Measurements from ENCODE around the gene CGNL1.

The CGNL1 gene

DNA sequence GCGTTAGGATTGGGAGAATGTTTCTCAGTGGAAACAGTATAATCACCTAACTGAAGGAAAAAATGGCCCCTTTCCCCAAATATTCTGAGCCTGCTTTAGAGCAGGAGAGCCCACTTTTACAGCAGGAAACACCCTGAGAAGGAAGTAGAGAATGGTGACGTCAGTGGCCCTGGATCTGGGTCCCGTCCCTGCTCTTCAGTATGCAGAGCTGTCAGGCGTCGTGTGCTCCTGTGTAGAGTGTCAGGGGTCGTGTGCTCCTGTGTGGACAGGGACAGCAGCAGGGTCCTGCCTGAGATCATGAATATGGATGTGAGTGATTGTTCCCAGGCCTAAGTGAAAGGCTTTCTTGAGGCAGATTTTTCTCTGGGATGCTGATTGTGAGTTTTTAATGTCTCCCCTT, 45.2 kb downstream of the CGNL1 start:
- DNase-seq (ENCODE audit: low spot score), result no peak
- in situ Hi-C loops (cut with MboI; ENCODE audit: low pct_unique_long_range_greater_than_20kb, low sequenced_read_pairs, unreplicated experiment), result no loop called here
- TF ChIP-seq, protein P1, sequence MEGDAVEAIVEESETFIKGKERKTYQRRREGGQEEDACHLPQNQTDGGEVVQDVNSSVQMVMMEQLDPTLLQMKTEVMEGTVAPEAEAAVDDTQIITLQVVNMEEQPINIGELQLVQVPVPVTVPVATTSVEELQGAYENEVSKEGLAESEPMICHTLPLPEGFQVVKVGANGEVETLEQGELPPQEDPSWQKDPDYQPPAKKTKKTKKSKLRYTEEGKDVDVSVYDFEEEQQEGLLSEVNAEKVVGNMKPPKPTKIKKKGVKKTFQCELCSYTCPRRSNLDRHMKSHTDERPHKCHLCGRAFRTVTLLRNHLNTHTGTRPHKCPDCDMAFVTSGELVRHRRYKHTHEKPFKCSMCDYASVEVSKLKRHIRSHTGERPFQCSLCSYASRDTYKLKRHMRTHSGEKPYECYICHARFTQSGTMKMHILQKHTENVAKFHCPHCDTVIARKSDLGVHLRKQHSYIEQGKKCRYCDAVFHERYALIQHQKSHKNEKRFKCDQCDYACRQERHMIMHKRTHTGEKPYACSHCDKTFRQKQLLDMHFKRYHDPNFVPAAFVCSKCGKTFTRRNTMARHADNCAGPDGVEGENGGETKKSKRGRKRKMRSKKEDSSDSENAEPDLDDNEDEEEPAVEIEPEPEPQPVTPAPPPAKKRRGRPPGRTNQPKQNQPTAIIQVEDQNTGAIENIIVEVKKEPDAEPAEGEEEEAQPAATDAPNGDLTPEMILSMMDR (IDR thresholded peaks at IDR 0.05; ENCODE audit: extremely low read depth, insufficient read depth, missing control alignments), result no peak

DNA sequence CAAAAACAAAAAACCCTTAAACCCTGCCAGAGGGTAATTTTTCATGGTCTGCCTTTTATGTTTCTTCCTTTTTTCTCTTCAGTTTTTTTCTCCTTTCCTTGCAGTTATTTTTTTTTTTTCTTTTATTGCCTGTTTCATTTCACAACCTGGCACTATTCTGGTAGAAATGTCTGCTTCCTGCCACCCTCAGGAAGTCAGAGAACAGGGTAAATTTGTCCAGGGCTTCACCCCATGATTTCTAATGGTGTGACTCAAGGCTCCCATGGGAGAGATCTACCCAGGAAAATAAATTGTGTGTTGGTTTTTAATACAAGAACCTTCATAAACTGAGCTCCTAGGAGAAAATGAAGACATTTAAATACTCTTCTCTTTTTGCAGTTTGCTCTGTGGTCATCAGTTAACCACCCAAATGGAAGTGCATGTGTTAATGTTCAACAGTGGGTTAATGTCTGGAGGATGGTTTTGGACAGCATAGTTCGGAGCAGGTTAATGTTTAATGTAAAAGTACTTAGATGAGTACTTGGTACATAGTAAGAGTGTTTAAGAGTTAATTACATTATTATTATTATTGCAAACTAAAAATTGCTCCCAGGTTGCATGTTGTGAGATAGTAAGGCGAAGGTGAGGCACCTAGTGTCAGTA, 45.9 kb downstream of the CGNL1 start:
- DNase-seq (ENCODE audit: low spot score), result no peak
- in situ Hi-C loops (cut with MboI; ENCODE audit: low pct_unique_long_range_greater_than_20kb, low sequenced_read_pairs, unreplicated experiment), result no loop called here
- TF ChIP-seq, protein P1 (IDR thresholded peaks at IDR 0.05; ENCODE audit: extremely low read depth, insufficient read depth, missing control alignments), result no peak

DNA sequence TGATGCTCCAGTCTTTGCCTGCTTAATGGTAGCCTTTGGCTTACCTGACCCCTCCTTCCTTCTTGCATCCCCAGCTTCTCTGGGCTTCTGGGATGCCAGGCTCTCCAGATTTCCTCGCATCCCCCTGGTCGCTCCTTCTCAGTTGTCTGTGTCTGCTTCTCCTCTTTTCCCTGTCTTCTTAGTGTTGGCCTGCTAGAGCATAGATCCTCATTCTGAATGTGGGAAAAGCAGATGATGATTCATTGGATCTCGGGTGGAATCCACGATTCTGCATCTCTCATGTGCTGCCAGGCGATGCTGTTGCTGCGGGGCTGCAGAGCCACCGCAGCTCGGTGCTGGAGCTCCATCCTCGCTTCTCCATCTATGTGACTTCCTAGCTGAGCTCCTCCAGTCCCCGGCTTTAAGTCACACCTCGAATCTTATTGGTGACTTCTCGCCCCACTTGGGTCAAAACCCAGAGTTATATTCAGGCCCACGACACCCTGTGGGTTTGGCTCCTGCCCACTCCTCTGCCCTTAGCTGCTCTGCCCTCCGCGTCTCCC, 47.4 kb downstream of the CGNL1 start:
- in situ Hi-C loops (cut with MboI; ENCODE audit: low pct_unique_long_range_greater_than_20kb, low sequenced_read_pairs, unreplicated experiment), result no loop called here
- no peak for DNase-seq (ENCODE audit: low spot score)
- TF ChIP-seq, protein P1 (IDR thresholded peaks at IDR 0.05; ENCODE audit: extremely low read depth, insufficient read depth, missing control alignments), result no peak

DNA sequence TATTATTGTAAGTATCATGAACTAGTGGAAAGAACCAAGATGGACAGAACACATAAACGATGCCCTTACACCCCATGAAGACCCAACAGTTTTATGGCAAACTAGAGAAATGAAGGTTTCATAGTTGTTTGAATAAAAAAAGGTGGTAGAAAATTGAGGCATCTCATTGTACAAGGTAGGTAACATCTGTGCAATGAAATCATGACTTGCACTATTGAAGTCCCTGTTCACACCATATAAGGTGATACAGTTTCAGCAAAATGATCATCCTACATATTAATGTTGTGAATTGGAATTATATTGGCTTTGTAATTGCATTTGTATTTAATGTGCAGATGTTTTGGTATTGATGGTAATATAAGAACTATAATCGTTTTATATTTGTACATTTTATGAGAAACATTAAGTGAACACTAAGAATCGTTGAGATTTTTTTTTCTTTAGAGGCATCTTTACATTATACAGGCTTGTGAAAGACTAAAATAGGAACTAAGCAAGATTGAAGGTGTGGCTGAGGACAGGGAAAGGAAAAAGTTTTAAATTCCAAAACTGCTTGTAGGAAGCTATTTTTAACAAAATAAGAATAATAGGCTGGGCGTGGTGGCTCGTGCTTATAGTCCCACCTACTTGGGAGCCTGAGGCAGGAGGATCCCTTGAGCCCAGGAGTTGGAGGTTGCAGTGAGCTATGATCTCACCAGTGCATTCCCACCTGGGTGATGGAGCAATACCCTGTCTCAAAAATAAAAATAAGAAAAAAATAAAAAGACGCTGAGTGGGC, 48.5 kb downstream of the CGNL1 start:
- in situ Hi-C loops (cut with MboI; ENCODE audit: low pct_unique_long_range_greater_than_20kb, low sequenced_read_pairs, unreplicated experiment), result no loop called here
- no peak for DNase-seq (ENCODE audit: low spot score)
- TF ChIP-seq, protein P1 (IDR thresholded peaks at IDR 0.05; ENCODE audit: extremely low read depth, insufficient read depth, missing control alignments), result no peak

DNA sequence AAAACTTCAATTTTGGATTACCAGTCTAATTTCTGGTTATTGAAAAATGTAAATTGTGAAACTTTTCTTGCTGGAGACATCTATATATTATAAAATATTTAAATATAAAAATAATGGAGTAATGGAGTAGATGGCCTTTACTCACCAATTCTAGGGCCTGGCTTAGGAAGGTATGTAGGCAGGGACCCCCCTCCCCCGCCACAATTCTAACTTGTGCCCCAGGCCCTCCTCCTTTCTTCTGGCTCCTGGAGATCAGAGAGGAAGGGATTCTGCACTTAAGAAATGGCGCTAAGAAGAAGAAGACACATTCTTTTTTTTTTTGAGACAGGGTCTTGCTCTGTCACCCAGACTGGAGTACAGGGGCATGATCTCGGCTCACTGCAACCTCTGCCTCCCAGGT, 49.5 kb downstream of the CGNL1 start:
- in situ Hi-C loops (cut with MboI; ENCODE audit: low pct_unique_long_range_greater_than_20kb, low sequenced_read_pairs, unreplicated experiment), result no loop called here
- no peak for DNase-seq (ENCODE audit: low spot score)
- TF ChIP-seq, protein P1 (IDR thresholded peaks at IDR 0.05; ENCODE audit: extremely low read depth, insufficient read depth, missing control alignments), result no peak

DNA sequence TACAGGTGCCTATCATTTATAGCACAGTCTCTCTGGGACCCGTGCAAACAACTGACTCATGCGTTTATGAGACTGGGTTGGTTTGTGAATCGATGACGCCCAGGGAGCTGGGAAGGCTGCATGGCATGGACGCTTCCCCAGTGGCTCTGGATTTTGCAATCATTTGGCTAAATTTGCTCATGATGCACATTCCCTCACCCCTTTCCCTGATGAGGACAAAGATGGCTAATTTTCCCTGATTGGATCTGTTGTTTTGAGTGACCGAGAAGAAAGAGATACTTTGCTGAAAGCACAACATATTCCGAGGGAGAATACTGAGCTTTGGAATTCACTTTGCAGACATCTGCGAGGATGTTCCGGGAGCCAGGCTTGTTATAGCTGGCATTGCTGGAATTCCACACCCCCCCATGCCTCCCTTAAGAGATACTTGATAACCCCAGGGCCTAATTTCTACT, 51.1 kb downstream of the CGNL1 start:
- TF ChIP-seq, protein P1 (IDR thresholded peaks at IDR 0.05; ENCODE audit: extremely low read depth, insufficient read depth, missing control alignments), result no peak
- no peak for DNase-seq (ENCODE audit: low spot score)
- in situ Hi-C loops (cut with MboI; ENCODE audit: low pct_unique_long_range_greater_than_20kb, low sequenced_read_pairs, unreplicated experiment), result no loop called here
